ENCODE measurements around the gene AGTRAP. TPM values are rescaled to one million over a fixed set of nuclear protein-coding genes. Genes with fewer than 3 reads are reported as not detected.

The AGTRAP gene
- total RNA-seq, result 8.6 and 9.7 TPM in 2 replicates

DNA sequence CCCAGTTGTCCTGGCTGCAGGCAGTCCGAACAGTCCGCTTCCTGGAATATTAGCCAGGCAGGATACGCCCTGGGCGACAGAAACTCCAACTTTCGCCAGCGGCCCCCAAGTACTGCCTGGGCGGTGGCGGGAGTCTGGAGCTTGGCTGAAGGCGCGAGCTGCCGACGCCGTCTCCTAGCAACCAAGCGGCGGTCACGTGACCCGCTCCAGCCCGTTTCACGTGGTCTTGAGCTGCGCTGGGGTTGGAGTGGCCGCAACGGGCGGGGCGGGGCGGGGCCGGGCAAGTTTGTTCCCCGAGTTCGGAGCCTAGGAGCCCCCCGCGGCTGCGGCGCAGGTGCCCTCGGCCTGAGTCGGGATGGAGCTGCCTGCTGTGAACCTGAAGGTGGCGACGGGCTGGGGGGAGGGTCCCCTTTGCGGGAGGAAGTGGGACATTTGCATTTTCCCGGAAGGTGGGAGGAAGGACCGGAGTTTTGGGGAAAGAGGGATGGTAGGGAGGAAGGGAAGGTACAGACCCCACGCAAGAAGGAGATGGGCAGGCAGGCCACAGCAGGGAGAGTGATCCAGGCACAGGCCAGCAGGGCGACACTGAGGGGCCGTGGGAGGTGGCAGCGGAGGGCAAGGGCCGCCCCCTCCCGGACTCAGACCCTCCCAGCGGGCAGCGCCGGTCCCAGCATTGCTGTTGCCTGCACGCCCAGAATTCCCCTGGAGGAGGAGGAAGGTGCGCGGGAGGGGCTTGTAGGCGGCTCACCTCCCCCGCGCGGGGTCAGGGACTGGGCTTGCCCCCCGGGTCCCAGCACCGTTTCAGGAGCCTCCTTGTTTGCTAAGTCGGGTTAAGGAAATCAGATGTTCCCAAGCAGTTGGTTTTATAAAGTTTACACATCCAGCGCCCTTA is at the start of gene AGTRAP:
AGTRAP (plus strand) TSS at position 283 of the 892 bp plus-strand sequence; CDS start at position 356, 73 bp downstream.
- Mint-ChIP-seq H3K36me3 (ENCODE audit: low read depth) (peaks cover 2% of the 10 kb centered on the region), H3K9me3 (no peaks in the 10 kb centered on the region), H3K4me3 (ENCODE audit: low read depth) (peak within 1 kb of the TSS; percentile 96), H3K4me1 (ENCODE audit: low read depth) (peaks cover 45% of the 10 kb centered on the region), H3K27ac (peak within 1 kb of the TSS; percentile 75), H3K27me3 (ENCODE audit: low read depth) (peaks cover 6% of the 10 kb centered on the region)
- peak; percentile 83 for DNase-seq (ENCODE audit: low spot score)
- intact Hi-C loops (cut with micrococcal nuclease), result loop anchor here (5.0 kb wide), 1 partner anchor 54 kb away; the partner anchor contains the start of gene MAD2L2

GRCh38 chr1:11688506-11688905 is 47.4 kb upstream of the AGTRAP start:
- H3K36me3 Mint-ChIP-seq (ENCODE audit: low read depth), result no peaks in the 10 kb centered on the region
- no peaks in the 10 kb centered on the region for H3K9me3 Mint-ChIP-seq
- intact Hi-C loops (cut with micrococcal nuclease), result no loop called here
- H3K27me3 Mint-ChIP-seq (ENCODE audit: low read depth), result peaks cover 47% of the 10 kb centered on the region
- no peak overlapping the region for H3K27ac Mint-ChIP-seq
- peaks cover 13% of the 10 kb centered on the region for H3K4me1 Mint-ChIP-seq (ENCODE audit: low read depth)
- DNase-seq (ENCODE audit: low spot score), result no peak
- H3K4me3 Mint-ChIP-seq (ENCODE audit: low read depth), result no peak overlapping the region

DNA sequence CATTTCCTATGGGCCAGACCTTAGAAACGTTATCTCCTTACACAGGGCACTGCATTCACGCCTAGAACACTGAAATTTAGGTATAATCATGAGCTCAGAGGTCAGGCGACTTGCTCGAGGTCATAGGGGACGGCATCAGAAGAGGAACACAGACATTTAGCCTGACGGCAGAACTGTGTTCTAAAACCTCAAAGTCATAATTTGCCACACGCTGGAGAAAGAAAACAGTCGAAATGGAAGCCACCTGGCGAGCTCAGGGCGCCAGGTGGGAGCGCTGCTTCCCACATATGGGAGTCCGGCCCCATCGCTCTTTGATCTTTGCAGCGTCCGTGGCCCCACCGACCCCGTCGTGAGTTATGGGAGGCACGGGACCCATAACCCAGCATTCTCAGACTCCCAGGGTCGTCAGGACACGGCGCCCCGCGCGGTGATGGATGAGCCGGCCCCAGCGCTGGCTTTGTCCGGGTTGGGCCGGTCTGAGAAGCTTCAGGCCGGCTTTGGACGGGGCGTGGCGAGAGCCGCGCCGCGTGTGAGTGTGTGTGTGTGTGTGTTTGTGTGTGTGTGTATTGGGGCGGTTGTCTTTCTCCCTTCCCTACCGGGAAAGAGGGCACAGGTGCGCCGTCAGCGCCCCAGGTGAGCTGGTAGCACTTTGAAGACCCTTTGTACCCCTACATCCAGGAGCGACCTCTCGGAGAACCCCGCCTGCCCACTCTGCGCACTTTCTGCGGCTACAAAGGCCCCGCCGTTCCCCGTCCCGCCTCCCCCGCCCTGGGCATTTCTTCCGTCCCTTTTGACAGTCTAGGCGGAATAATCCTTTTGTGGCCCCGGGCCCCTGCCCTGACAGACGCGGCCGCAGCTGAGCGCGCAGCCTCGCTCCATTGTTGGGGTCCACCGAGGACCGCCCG is 45.3 kb upstream of the AGTRAP start:
- Mint-ChIP-seq H3K27me3 (ENCODE audit: low read depth) (peaks cover 52% of the 10 kb centered on the region), H3K36me3 (ENCODE audit: low read depth) (no peaks in the 10 kb centered on the region), H3K4me3 (ENCODE audit: low read depth) (no peak overlapping the region), H3K9me3 (no peaks in the 10 kb centered on the region), H3K27ac (no peak overlapping the region), H3K4me1 (ENCODE audit: low read depth) (peaks cover 13% of the 10 kb centered on the region)
- intact Hi-C loops (cut with micrococcal nuclease), result no loop called here
- no peak for DNase-seq (ENCODE audit: low spot score)

DNA sequence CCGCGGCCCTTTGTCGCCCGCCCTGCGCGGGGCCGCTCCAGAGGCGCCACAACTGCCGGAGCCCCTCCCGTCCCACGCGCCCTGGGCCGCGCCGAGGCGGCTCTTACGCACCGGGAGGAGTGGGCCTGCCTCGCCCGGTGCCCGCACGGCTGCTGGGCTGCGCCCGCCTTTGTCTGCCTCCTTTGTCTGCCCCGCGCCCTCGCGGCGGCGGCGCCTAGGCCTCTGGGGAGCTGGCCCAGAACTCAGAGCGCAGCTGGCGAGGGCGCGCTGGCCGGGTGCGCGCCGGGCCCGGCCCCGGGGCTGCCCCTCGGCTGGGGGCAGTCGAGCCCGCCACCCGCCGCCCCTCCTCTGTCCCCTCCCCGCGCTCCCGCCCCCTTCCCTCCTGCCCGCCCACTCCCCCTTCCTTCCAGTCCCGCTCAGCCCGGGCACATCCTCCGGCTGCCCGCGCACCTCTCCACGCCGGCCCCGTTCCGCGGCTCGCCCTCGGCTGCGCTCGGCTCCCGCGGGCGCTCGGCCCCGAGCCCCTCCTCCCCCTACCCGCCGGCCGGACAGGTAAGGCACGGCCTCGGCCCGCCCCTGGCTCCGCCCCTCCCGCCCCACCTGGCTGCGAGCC is 44.5 kb upstream of the AGTRAP start, which contains the start of gene DRAXIN:
DRAXIN (plus strand) TSS at position 409 of the 613 bp plus-strand sequence. CDS start 14,549 bp downstream, outside the sequence.
- H3K27me3 Mint-ChIP-seq (ENCODE audit: low read depth), result peaks cover 50% of the 10 kb centered on the region
- no peak within 1 kb of the TSS for H3K27ac Mint-ChIP-seq
- intact Hi-C loops (cut with micrococcal nuclease), result no loop called here
- H3K4me3 Mint-ChIP-seq (ENCODE audit: low read depth), result peak within 1 kb of the TSS; percentile 24
- no peaks in the 10 kb centered on the region for H3K36me3 Mint-ChIP-seq (ENCODE audit: low read depth)
- H3K9me3 Mint-ChIP-seq, result no peaks in the 10 kb centered on the region
- peaks cover 13% of the 10 kb centered on the region for H3K4me1 Mint-ChIP-seq (ENCODE audit: low read depth)
- no peak for DNase-seq (ENCODE audit: low spot score)

GRCh38 chr1:11691928-11692711 is 43.8 kb upstream of the AGTRAP start:
- Mint-ChIP-seq H3K4me3 (ENCODE audit: low read depth) (peak overlapping the region; percentile 24), H3K9me3 (no peaks in the 10 kb centered on the region), H3K27ac (no peak overlapping the region), H3K36me3 (ENCODE audit: low read depth) (no peaks in the 10 kb centered on the region), H3K4me1 (ENCODE audit: low read depth) (peaks cover 13% of the 10 kb centered on the region), H3K27me3 (ENCODE audit: low read depth) (peaks cover 49% of the 10 kb centered on the region)
- DNase-seq (ENCODE audit: low spot score), result no peak
- intact Hi-C loops (cut with micrococcal nuclease), result no loop called here

DNA sequence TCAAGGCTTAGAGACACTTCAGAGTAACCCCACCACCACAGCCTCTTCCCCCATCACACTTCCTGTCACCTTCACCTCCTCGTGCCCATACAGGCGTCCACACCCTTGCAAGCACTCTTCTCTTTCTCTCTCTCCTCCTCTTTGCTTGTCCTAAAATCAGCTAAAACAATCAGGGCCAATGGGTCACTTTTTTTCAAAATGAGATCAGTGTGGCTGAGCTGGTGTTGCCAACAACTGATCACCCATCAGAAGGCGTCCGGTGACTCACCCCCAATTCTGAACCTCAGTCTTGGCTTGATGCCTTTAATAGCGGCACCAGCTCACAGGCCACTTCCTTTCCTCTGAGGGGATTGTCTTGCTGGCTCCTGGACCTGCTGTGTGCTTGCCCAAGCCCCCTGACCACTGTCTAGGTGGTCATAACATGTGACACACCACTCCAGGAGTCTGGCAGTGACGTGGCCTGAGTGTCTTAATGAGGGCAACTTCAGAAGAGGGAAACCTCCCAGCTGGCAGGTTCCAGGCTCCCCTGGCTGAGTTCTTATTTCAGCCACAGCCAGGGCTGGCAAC is 42.8 kb upstream of the AGTRAP start:
- Mint-ChIP-seq H3K9me3 (no peaks in the 10 kb centered on the region), H3K4me1 (ENCODE audit: low read depth) (peaks cover 13% of the 10 kb centered on the region), H3K27ac (no peak overlapping the region), H3K4me3 (ENCODE audit: low read depth) (peak overlapping the region; percentile 35), H3K27me3 (ENCODE audit: low read depth) (peaks cover 42% of the 10 kb centered on the region), H3K36me3 (ENCODE audit: low read depth) (no peaks in the 10 kb centered on the region)
- intact Hi-C loops (cut with micrococcal nuclease), result no loop called here
- DNase-seq (ENCODE audit: low spot score), result no peak

GRCh38 chr1:11693917-11694316 is 42.0 kb upstream of the AGTRAP start:
- DNase-seq (ENCODE audit: low spot score), result no peak
- no peak overlapping the region for H3K27ac Mint-ChIP-seq
- H3K9me3 Mint-ChIP-seq, result no peaks in the 10 kb centered on the region
- H3K4me1 Mint-ChIP-seq (ENCODE audit: low read depth), result peaks cover 13% of the 10 kb centered on the region
- H3K4me3 Mint-ChIP-seq (ENCODE audit: low read depth), result no peak overlapping the region
- peaks cover 40% of the 10 kb centered on the region for H3K27me3 Mint-ChIP-seq (ENCODE audit: low read depth)
- intact Hi-C loops (cut with micrococcal nuclease), result no loop called here
- H3K36me3 Mint-ChIP-seq (ENCODE audit: low read depth), result no peaks in the 10 kb centered on the region

- no peaks in the 10 kb centered on the region for H3K9me3 Mint-ChIP-seq
- DNase-seq (ENCODE audit: low spot score), result no peak
- H3K27me3 Mint-ChIP-seq (ENCODE audit: low read depth), result peaks cover 31% of the 10 kb centered on the region
- H3K4me1 Mint-ChIP-seq (ENCODE audit: low read depth), result peaks cover 11% of the 10 kb centered on the region
- H3K36me3 Mint-ChIP-seq (ENCODE audit: low read depth), result no peaks in the 10 kb centered on the region
- intact Hi-C loops (cut with micrococcal nuclease), result no loop called here
- H3K4me3 Mint-ChIP-seq (ENCODE audit: low read depth), result no peak overlapping the region
- H3K27ac Mint-ChIP-seq, result no peak overlapping the region
Measured at GRCh38 chr1:11695861-11696260, 40.1 kb upstream of the AGTRAP start.

DNA sequence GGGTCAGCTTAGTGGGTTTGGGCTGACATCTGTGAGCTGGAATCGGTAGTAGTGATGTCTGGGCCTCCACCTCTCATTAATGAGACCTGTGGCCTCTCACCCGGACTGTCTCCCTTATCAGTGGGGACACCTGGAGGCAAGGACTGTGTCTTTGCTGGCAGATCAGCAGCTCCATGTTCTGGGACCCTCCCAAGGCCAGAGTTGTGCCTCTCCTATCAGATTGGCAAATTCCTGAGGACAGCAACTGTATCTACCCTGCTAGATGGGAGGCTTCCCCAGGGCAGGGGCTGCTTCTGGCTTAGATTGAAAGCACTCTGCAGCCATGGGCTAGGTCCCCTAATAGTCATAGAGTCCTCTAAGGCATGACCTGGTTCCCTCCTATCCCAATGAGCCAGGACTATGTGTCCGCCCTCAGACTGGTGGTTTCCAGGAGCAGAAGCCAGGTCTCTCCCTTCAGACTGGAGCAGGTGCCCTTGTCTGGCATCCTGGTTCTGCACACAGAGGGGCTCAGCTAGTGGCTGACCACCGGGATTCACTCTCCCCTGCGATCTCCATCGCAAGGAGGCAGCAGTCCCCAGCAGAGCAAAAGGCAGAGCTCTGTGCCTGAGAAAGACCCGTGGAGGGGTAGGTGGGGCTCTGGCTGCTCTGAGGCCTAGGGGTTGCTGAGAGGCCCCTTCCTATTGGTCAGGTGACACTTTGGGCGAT is 38.6 kb upstream of the AGTRAP start:
- Mint-ChIP-seq H3K27me3 (ENCODE audit: low read depth) (peaks cover 29% of the 10 kb centered on the region), H3K4me3 (ENCODE audit: low read depth) (no peak overlapping the region), H3K27ac (no peak overlapping the region), H3K36me3 (ENCODE audit: low read depth) (no peaks in the 10 kb centered on the region), H3K4me1 (ENCODE audit: low read depth) (peaks cover 9% of the 10 kb centered on the region), H3K9me3 (no peaks in the 10 kb centered on the region)
- DNase-seq (ENCODE audit: low spot score), result no peak
- intact Hi-C loops (cut with micrococcal nuclease), result no loop called here

DNA sequence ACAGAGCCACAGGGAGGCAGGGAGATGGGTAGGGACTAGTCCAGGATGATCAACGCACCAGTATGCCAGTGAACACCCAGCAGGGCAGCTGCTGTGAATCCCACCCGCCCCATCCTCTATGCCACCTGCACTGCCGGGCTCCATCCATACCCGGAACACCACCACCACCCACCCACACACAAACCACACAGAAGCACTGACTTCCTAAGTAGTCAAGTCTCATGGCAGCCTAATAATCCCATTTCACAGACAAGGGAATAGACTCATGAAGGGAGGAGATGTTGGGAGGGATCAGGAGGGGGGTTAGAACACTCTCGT is 38.1 kb upstream of the AGTRAP start:
- DNase-seq (ENCODE audit: low spot score), result no peak
- peaks cover 4% of the 10 kb centered on the region for H3K4me1 Mint-ChIP-seq (ENCODE audit: low read depth)
- H3K4me3 Mint-ChIP-seq (ENCODE audit: low read depth), result no peak overlapping the region
- no peak overlapping the region for H3K27ac Mint-ChIP-seq
- no peaks in the 10 kb centered on the region for H3K36me3 Mint-ChIP-seq (ENCODE audit: low read depth)
- peaks cover 24% of the 10 kb centered on the region for H3K27me3 Mint-ChIP-seq (ENCODE audit: low read depth)
- H3K9me3 Mint-ChIP-seq, result no peaks in the 10 kb centered on the region
- intact Hi-C loops (cut with micrococcal nuclease), result no loop called here

DNA sequence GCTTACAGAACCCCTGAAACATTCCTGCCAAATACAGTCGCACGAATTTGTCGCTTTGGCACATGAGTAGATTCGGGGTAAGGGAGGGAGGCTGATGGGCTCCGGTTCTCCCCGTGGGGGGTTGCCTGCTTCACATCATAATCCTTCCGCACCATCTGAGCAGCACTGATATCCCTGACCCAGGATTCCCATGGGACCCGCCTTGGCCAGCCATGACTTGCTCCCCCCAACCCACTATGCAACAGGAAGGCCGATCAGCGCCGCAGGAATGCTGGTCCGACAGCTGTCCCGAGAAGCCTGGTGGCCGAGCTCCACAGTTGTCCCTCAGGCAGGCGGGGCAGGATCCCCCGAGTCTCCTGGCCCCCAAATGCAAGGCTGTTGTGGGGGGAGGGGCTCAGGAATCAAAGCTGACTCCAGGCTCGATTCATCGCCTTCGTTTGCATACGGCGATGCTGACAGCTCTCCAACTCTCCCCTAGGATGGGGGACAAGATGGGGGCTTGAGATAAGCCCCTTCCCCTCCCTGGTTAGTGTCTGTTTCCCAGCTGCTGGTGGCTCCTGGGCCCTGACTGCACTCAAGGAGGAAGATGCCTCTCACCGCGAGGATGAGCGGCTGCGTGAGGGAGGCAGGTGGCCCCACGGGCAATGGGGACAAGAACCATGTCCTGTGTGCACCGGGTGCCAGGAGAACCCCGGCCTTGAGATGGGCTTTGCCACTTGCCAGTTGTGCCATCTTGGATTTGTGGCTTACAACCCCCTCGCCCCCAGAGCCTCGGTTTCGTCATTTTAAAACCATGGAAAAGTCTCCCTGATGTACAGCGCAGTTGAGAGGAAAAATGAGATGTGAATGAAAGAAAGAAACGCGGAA is 35.1 kb upstream of the AGTRAP start:
- Mint-ChIP-seq H3K27me3 (ENCODE audit: low read depth) (peaks cover 10% of the 10 kb centered on the region), H3K4me1 (ENCODE audit: low read depth) (no peaks in the 10 kb centered on the region), H3K4me3 (ENCODE audit: low read depth) (no peak overlapping the region), H3K36me3 (ENCODE audit: low read depth) (no peaks in the 10 kb centered on the region), H3K9me3 (no peaks in the 10 kb centered on the region), H3K27ac (no peak overlapping the region)
- intact Hi-C loops (cut with micrococcal nuclease), result no loop called here
- DNase-seq (ENCODE audit: low spot score), result no peak

All from activated T-helper 2 cell treated with anti-CD3 and anti-CD28 coated beads, Interferon-gamma antibody, Interleukin-2, Interleukin-4, amounts not matched to agents 10 μg/mL and 5 μg/mL and 100 μg/mL, durations not matched to agents 14 hours and 24 hours and 36 hours (primary cell).